Measurements from ENCODE around the gene MACF1. TPM values are rescaled to one million over a fixed set of nuclear protein-coding genes. Genes with fewer than 3 reads are reported as not detected.

Gene MACF1
- total RNA-seq, 1 donor = 554 TPM

GRCh38 chr1:39401106-39401505, 196.6 kb downstream of the MACF1 start:
- DNase-seq (ENCODE audit: low read depth) = no peak
- no peak for TF ChIP-seq CTCF (IDR thresholded peaks at IDR 0.05; ENCODE audit: insufficient read depth, low read depth, low read length)
- H3K4me3 ChIP-seq (ENCODE audit: low read depth, low read length) = no peak overlapping the region

DNA sequence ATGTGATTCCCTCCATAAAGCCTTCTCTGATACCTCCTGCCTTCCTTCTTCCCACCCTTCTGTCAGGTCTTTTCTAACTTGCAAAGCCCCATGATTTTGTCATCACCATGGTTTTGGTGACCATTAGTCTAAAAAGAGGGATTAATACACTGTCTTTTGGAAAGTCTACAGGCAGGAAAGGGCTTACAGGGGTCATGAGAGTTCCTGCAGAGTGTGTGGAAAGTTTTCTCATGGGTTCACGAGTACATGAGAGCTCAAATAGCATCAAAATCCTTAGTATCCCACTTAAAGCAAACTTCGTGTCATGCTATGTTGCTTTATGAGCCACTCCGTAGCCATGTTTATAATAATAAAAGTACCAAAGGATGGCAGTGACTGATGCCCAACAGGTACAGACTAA, 200.4 kb downstream of the MACF1 start:
- no peak for TF ChIP-seq CTCF (IDR thresholded peaks at IDR 0.05; ENCODE audit: insufficient read depth, low read depth, low read length)
- peak; percentile 72 for DNase-seq (ENCODE audit: low read depth)
- no peak overlapping the region for H3K4me3 ChIP-seq (ENCODE audit: low read depth, low read length)

DNA sequence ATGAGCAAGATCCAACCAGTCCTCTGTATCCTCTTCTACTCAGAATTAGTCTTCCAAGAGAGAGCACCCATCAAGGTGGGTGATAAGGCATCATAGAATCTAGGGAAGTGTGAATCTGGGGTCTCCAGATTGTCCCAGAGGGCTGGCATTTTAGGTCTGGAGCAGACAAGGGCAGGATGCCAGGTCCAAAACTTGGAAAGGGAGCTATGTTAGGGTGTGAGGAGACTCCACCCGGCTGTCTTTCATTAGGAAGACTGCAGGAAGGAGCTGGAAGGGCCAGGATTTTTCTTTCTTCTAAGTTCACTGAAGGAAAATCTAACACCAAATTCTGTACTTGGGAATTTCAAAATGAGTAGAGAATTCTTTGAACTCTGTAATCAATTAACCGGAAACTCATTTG, 200.9 kb downstream of the MACF1 start:
- TF ChIP-seq CTCF (IDR thresholded peaks at IDR 0.05; ENCODE audit: insufficient read depth, low read depth, low read length) = no peak
- H3K4me3 ChIP-seq (ENCODE audit: low read depth, low read length) = no peak overlapping the region
- no peak for DNase-seq (ENCODE audit: low read depth)

- no peak overlapping the region for H3K4me3 ChIP-seq (ENCODE audit: low read depth, low read length)
- no peak for TF ChIP-seq CTCF (IDR thresholded peaks at IDR 0.05; ENCODE audit: insufficient read depth, low read depth, low read length)
- DNase-seq (ENCODE audit: low read depth) = peak; percentile 60
Observed at GRCh38 chr1:39406533-39407450, 202.3 kb downstream of the MACF1 start.

GRCh38 chr1:39407510-39407895, 203.0 kb downstream of the MACF1 start:
- DNase-seq (ENCODE audit: low read depth) = no peak
- no peak for TF ChIP-seq CTCF (IDR thresholded peaks at IDR 0.05; ENCODE audit: insufficient read depth, low read depth, low read length)
- peak overlapping the region; percentile 65 for H3K4me3 ChIP-seq (ENCODE audit: low read depth, low read length)

- no peak for DNase-seq (ENCODE audit: low read depth)
- peak overlapping the region; percentile 65 for H3K4me3 ChIP-seq (ENCODE audit: low read depth, low read length)
- no peak for TF ChIP-seq CTCF (IDR thresholded peaks at IDR 0.05; ENCODE audit: insufficient read depth, low read depth, low read length)
Observed at GRCh38 chr1:39407896-39408640, 203.6 kb downstream of the MACF1 start.
